Immature natural killer cell (primary cell): ENCODE results near the gene PDIA6. TPM values are rescaled to one million over a fixed set of nuclear protein-coding genes. Genes with fewer than 3 reads are reported as not detected.

Source experiments
- DNase-seq, 3 donors: peaks; one replicate each; pipeline ENCODE4 v3.0.0; 2022; ENCODE audit warnings: mixed read lengths in 1 of 3
- H3K27ac Mint-ChIP-seq, 6 donors: one replicate each; pipeline ENCODE4 v1.8.0; 2020; ENCODE audit warnings: mixed read lengths in 6 of 6, mild to moderate bottlenecking in 5 of 6, inconsistent platforms in 4 of 6, moderate library complexity in 3 of 6
- H3K27me3 Mint-ChIP-seq, 3 donors: one replicate each; pipeline ENCODE4 v1.8.0; 2020 to 2021; ENCODE audit warnings: low read depth in 3 of 3, mild to moderate bottlenecking in 3 of 3, mixed read lengths in 3 of 3, moderate library complexity in 3 of 3, inconsistent platforms in 1 of 3
- H3K36me3 Mint-ChIP-seq, 3 donors: one replicate each; pipeline ENCODE4 v1.8.0; 2020; ENCODE audit warnings: mixed read lengths in 3 of 3, inconsistent platforms in 2 of 3, mild to moderate bottlenecking in 2 of 3
- H3K4me1 Mint-ChIP-seq, 2 donors: one replicate each; pipeline ENCODE4 v1.8.0; 2020; ENCODE audit warnings: inconsistent platforms in 2 of 2, mild to moderate bottlenecking in 2 of 2, mixed read lengths in 2 of 2, moderate library complexity in 1 of 2
- H3K4me3 Mint-ChIP-seq, 5 donors: one replicate each; pipeline ENCODE4 v1.8.0; 2020; ENCODE audit warnings: mild to moderate bottlenecking in 5 of 5, mixed read lengths in 5 of 5, inconsistent platforms in 3 of 5, moderate library complexity in 3 of 5
- H3K9me3 Mint-ChIP-seq, 6 donors: one replicate each; pipeline ENCODE4 v1.8.0; 2020; ENCODE audit warnings: mild to moderate bottlenecking in 6 of 6, mixed read lengths in 6 of 6, inconsistent platforms in 4 of 6, moderate library complexity in 3 of 6
- polyA plus RNA-seq, 3 donors: library from polyadenylated mRNA; unstranded; fragments of 300-500 nt; fragmentation: Illumina TruSeq; gene quantifications; one replicate each; pipeline ENCODE4 v1.2.3, GENCODE V29; 2021

PDIA6 gene
- polyA plus RNA-seq, 3 donors from 2014 or later: 216 to 424 (median 229) TPM

DNA sequence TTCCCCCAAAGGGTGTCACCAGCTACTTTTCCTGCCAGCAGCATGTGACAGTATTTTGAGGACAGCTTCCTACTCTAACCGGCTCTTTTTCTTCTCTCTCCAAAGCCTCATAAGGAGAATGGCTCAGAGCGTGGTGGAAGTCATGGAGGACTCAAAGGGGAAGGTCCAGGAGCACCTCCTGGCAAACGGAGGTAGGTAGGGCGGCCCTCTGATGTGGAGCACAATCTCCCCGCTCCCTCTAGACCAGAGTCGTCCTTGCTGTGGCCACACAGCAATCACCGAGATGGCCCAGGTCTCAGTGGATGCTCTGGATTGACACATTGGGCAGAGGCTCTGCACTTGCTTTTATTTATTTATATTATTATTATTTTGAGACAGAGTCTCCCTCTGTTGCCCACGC, 58.7 kb downstream of the PDIA6 start:
- H3K4me1 Mint-ChIP-seq: no peaks in the 10 kb centered on the region
- H3K27me3 Mint-ChIP-seq: peaks cover 0 to 6% (median 2%) of the 10 kb centered on the region in 3 donors
- no peaks in the 10 kb centered on the region for H3K9me3 Mint-ChIP-seq
- no peak overlapping the region for H3K27ac Mint-ChIP-seq
- H3K36me3 Mint-ChIP-seq: no peaks in the 10 kb centered on the region
- DNase-seq: no peak
- H3K4me3 Mint-ChIP-seq: no peak overlapping the region

DNA sequence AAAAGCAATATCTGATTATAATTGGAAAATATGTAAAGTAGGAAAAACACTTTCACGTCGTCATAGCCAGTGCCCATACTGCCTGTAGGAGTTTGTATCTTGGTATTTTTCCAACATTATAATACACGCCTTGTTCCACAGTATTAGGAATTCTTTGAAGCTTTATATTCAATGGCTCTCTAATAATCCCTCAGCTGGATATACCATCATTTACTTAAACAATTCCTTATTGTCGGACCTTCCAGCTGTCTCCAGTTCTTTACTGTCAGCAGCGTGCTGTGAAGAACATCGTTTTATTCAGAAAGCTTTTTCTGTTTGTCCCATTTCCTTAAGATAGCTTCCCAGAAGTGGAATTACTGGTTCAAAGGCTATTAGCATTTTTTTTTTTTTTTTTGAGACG, 59.4 kb downstream of the PDIA6 start:
- Mint-ChIP-seq H3K27me3 (peaks cover 0 to 6% (median 2%) of the 10 kb centered on the region in 3 donors), H3K27ac (no peak overlapping the region), H3K9me3 (no peaks in the 10 kb centered on the region), H3K4me3 (no peak overlapping the region), H3K4me1 (no peaks in the 10 kb centered on the region), H3K36me3 (no peaks in the 10 kb centered on the region)
- no peak for DNase-seq

DNA sequence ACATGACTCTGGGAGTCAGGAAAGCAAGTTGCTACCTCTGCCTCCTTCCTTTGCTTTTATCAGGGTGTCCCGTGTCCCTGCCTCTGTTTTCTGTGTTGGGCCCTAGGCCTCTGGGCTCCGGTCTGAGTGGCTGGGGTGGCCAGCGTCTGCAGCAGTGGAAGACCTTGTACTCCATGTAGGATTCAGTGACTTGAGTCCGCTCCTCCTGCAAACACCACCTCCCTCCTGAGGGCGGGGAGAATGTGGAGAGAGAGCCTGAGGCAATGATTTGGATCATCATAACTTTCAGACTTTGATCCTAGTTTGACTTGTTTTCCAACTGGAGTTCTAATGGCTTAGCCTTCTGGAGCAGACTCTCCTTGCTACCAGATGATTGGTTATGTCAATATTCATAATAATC, 60.3 kb downstream of the PDIA6 start:
- peaks cover 0 to 6% (median 2%) of the 10 kb centered on the region in 3 donors for H3K27me3 Mint-ChIP-seq
- no peak for DNase-seq
- no peak overlapping the region for H3K4me3 Mint-ChIP-seq
- H3K36me3 Mint-ChIP-seq: no peaks in the 10 kb centered on the region
- no peak overlapping the region for H3K27ac Mint-ChIP-seq
- no peaks in the 10 kb centered on the region for H3K9me3 Mint-ChIP-seq
- H3K4me1 Mint-ChIP-seq: no peaks in the 10 kb centered on the region

DNA sequence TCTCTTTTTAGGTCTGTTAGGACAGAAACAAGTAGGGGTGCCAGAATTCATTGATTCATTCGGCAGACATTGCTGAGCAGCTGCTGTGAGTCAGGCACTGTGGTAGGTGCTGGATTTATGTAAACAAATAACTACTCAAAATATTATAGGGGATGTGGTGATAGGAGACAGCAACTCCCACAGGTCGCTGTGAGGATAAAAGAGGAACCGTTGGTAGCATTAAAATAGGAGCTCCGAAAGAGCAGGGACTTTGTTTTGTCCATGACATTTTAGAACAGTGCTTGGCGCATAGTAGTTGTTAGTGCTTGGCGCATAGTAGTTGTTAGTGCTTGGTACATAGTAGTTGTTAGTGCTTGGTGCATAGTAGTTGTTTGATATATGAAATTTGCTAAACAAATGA, 62.0 kb downstream of the PDIA6 start:
- Mint-ChIP-seq H3K9me3 (no peaks in the 10 kb centered on the region), H3K27me3 (peaks cover 0 to 4% (median 3%) of the 10 kb centered on the region in 3 donors), H3K36me3 (no peaks in the 10 kb centered on the region), H3K4me1 (peaks cover 0 to 2% of the 10 kb centered on the region in 2 donors), H3K27ac (no peak overlapping the region), H3K4me3 (no peak overlapping the region)
- DNase-seq: no peak

DNA sequence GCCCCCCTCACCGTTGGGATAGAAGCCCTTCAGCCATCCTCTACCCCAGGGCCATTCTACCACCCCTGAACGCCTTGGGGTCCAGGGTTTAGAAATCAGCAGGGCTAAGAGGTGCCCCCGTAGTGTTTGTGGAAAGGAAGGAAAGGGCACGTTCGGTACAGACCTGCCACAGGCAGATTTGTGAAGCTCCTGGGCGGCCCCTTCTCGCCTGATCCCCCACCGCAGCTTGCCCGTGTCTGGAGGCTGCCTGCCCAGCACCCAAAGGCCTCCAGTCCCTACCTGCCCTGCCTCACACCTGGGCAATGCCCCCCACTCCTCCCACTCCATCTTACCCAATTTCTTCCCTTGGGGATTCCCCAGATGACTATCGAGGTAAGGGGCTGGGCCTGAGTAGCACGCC, 69.9 kb downstream of the PDIA6 start:
- no peaks in the 10 kb centered on the region for H3K9me3 Mint-ChIP-seq
- no peaks in the 10 kb centered on the region for H3K36me3 Mint-ChIP-seq
- H3K27me3 Mint-ChIP-seq: peaks cover 0 to 3% (median 3%) of the 10 kb centered on the region in 3 donors
- no peak for DNase-seq
- peaks cover 0 to 2% of the 10 kb centered on the region in 2 donors for H3K4me1 Mint-ChIP-seq
- H3K4me3 Mint-ChIP-seq: no peak overlapping the region
- H3K27ac Mint-ChIP-seq: no peak overlapping the region

DNA sequence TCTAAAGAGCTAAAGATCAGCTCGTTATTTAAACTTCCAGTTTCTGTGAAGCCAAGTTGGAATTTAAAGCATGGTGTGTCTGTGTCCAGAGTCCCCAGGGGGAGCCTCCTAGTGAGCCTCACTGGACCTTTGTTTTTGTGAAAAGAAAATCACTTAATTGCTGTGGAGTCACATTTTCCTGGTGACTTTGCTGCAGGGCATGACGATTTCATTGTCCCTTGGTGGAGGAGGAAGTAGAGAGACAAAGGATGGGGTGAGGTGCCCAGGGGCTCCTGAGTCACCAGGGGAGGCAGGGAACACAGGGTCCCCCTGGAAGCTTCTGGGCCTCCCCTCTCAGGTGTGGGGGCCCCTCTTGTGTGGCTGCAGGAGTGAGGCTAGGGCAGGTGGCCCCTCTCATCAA, 71.4 kb downstream of the PDIA6 start:
- Mint-ChIP-seq H3K27me3 (peaks cover 0 to 3% (median 3%) of the 10 kb centered on the region in 3 donors), H3K4me3 (no peak overlapping the region), H3K27ac (no peak overlapping the region), H3K36me3 (peaks cover 0 to 2% (median 0%) of the 10 kb centered on the region in 3 donors), H3K4me1 (peaks cover 0 to 2% of the 10 kb centered on the region in 2 donors), H3K9me3 (no peaks in the 10 kb centered on the region)
- no peak for DNase-seq

DNA sequence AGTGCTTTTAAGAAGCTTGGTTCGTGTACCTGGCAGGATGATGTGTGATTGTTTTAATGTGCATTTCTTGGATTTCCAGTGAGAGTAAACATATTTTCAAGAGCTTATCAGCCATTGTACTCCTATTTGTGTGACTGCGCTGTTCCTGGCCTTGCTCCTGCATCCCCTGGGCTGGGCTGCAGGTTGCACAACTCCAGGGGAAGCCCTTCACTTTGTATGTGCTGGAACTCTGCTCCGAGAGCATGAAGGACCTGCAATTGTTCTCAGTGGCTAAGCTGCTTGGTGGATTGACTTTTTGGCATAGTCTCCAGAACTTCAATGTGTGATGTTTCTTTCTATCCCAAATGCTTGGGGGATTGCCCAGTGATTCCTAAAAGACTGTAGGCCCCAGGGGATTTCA, 72.4 kb downstream of the PDIA6 start:
- H3K9me3 Mint-ChIP-seq: no peaks in the 10 kb centered on the region
- peaks cover 0 to 3% (median 0%) of the 10 kb centered on the region in 3 donors for H3K36me3 Mint-ChIP-seq
- no peak overlapping the region for H3K27ac Mint-ChIP-seq

DNA sequence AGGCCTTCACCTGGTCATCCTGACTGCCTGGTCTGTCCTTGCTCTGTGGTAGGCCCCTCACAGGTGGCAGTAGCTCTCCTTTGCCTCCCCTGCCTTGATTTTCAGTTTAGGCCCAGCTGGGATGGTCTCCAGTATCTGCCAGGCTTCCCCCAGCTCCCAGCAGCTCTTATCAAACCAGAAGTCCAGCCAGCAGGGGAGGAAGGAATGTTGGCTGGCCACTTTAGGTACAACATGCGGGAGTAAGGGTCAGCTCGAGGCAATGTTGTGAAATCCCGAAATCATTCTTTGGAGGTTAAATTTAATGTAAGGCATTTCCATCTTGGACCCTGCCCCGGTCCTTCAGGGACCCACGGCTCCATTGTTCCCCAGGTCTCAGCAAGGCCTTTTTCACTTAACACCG, 74.4 kb downstream of the PDIA6 start:
- Mint-ChIP-seq H3K4me1 (no peaks in the 10 kb centered on the region), H3K4me3 (no peak overlapping the region), H3K27ac (no peak overlapping the region), H3K27me3 (peaks cover 0 to 6% (median 5%) of the 10 kb centered on the region in 3 donors), H3K9me3 (no peaks in the 10 kb centered on the region), H3K36me3 (peaks cover 0 to 3% (median 0%) of the 10 kb centered on the region in 3 donors)
- no peak for DNase-seq

More for the DNA sequence above, 72.4 kb downstream of the PDIA6 start:
- H3K4me3 Mint-ChIP-seq: no peak overlapping the region
- no peaks in the 10 kb centered on the region for H3K4me1 Mint-ChIP-seq
- no peak for DNase-seq
- H3K27me3 Mint-ChIP-seq: peaks cover 0 to 3% (median 2%) of the 10 kb centered on the region in 3 donors

DNA sequence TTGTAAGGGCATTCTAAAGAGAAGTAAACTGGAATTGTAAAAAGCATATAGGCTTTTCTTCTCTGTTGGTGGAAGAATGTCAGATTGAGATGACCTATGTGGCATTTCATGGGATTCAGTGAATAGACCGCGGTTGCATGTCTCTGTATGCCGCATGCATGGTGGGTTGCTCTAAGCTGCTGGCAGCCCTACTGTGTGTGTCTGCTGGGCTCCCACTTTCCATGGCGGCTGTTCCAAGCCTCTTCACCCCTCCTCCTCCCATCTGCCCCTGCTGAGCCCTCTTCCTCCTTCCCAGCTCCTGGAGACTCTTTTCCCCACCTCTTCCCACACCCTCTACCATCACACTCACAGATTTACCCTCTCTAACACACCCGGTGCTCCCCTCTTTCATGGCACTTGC, 78.6 kb downstream of the PDIA6 start:
- Mint-ChIP-seq H3K27me3 (peaks cover 0 to 13% (median 5%) of the 10 kb centered on the region in 3 donors), H3K4me3 (no peak overlapping the region), H3K27ac (no peak overlapping the region), H3K9me3 (no peaks in the 10 kb centered on the region), H3K36me3 (peaks cover 0 to 3% (median 0%) of the 10 kb centered on the region in 3 donors), H3K4me1 (no peaks in the 10 kb centered on the region)
- DNase-seq: no peak

DNA sequence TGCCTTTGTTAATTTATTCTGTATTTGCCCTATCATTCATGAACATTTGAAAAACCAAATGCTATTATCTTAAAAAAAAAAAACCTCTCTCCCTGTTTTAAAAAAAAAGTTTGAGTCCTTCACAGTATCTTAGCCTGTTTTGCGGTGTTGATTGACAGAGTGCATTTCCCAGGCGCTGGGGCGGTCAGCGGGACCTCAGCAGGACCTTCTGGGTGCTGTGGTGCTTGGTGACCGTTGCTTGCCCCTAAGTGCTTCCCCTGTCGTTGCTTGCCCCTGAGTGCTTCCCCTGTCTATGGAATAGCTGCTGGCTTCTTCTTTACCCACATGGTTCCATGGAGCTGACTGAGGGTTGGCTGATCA, 79.0 kb downstream of the PDIA6 start:
- H3K9me3 Mint-ChIP-seq: no peaks in the 10 kb centered on the region
- no peak overlapping the region for H3K4me3 Mint-ChIP-seq
- DNase-seq: no peak
- peaks cover 0 to 11% (median 5%) of the 10 kb centered on the region in 3 donors for H3K27me3 Mint-ChIP-seq
- no peaks in the 10 kb centered on the region for H3K4me1 Mint-ChIP-seq
- H3K27ac Mint-ChIP-seq: no peak overlapping the region
- peaks cover 0 to 3% (median 0%) of the 10 kb centered on the region in 3 donors for H3K36me3 Mint-ChIP-seq

Other genes starting within 250 kb of the PDIA6 start
- 10 to 100 TPM; 11.9 to 23.3 (median 17.4) TPM for gene NOL10, start 122.8 kb downstream of the PDIA6 start, polyA plus RNA-seq
- gene ATP6V1C2, start 91.2 kb downstream of the PDIA6 start, polyA plus RNA-seq: under 1 TPM in 2 of 3 donors, not detected in 1; 0.26 TPM
- gene KCNF1, start 99.1 kb upstream of the PDIA6 start, polyA plus RNA-seq: not detected